CD14-positive monocyte (primary cell): ENCODE data around the gene MPEG1. TPM values are rescaled to one million over a fixed set of nuclear protein-coding genes. Genes with fewer than 3 reads are reported as not detected.

Experiments used
- DNase-seq, 3 donors: peaks; one replicate each; pipeline ENCODE4 v3.0.0-alpha.2; 2011 to 2022
- H2AFZ ChIP-seq: 2 replicates; pipeline ENCODE4 v1.6.0; 2012; ENCODE audit warnings: mild to moderate bottlenecking, low read depth, low read length, inconsistent platforms; ENCODE audit not compliant: insufficient read depth, poor library complexity, severe bottlenecking
- H3K27ac ChIP-seq, 2 donors: 1 replicate in 1 of 2; 2 replicates in 1 of 2; pipeline ENCODE4 v1.5.1; 2012 to 2013; ENCODE audit warnings: low read length in 2 of 2, control low read depth in 1 of 2, inconsistent platforms in 1 of 2, low read depth in 1 of 2, mild to moderate bottlenecking in 1 of 2
- H3K27me3 ChIP-seq, 2 donors: one replicate each; pipeline versions ENCODE4 v1.6.0 to v1.6.1; 2011 to 2013; ENCODE audit warnings: low read length in 2 of 2; ENCODE audit not compliant: control insufficient read depth in 2 of 2, insufficient read depth in 2 of 2
- H3K36me3 ChIP-seq, 2 donors: replicated peaks in 1 of 2; 1 replicate in 1 of 2; 2 replicates in 1 of 2; pipeline versions ENCODE4 v1.5.1 to v1.6.1; 2012 to 2013; ENCODE audit warnings: low read length in 2 of 2, control low read depth in 1 of 2, inconsistent platforms in 1 of 2, mild to moderate bottlenecking in 1 of 2; ENCODE audit not compliant: insufficient read depth in 2 of 2, control insufficient read depth in 1 of 2
- H3K4me1 ChIP-seq, 2 donors: 1 replicate in 1 of 2; 2 replicates in 1 of 2; pipeline versions ENCODE4 v1.5.1 to v1.6.1; 2012 to 2013; ENCODE audit warnings: low read length in 2 of 2, control low read depth in 1 of 2, inconsistent platforms in 1 of 2, mild to moderate bottlenecking in 1 of 2, moderate library complexity in 1 of 2; ENCODE audit not compliant: insufficient read depth in 2 of 2, control insufficient read depth in 1 of 2
- H3K4me2 ChIP-seq: replicated peaks from 2 replicates; pipeline ENCODE3; 2012; ENCODE audit warnings: low read length, moderate library complexity, mild to moderate bottlenecking; ENCODE audit not compliant: poor library complexity, severe bottlenecking; ENCODE audit errors: extremely low read depth
- H3K4me3 ChIP-seq, 3 experiments: fragments of 200-600 bp in 1 of 3; sonication (generic) in 1 of 3; replicated peaks in 1 of 3; 1 replicate in 2 of 3; 2 replicates in 1 of 3; pipeline ENCODE4 v1.5.1; 2011 to 2013; ENCODE audit warnings: low read length in 3 of 3, mild to moderate bottlenecking in 3 of 3, control low read depth in 2 of 3, low read depth in 2 of 3, inconsistent platforms in 1 of 3, moderate library complexity in 1 of 3
- H3K79me2 ChIP-seq: 2 replicates; pipeline ENCODE4 v1.6.0; 2012; ENCODE audit warnings: mild to moderate bottlenecking, control low read depth, inconsistent platforms, low read length, moderate library complexity; ENCODE audit not compliant: insufficient read depth
- H3K9ac ChIP-seq: 2 replicates; pipeline ENCODE4 v1.6.0; 2017; ENCODE audit warnings: low read length, mild to moderate bottlenecking; ENCODE audit not compliant: insufficient read depth, poor library complexity, severe bottlenecking
- H3K9me3 ChIP-seq, 2 donors: replicated peaks in 1 of 2; 1 replicate in 1 of 2; 2 replicates in 1 of 2; pipeline versions ENCODE4 v1.5.1 to v1.6.1; 2012 to 2013; ENCODE audit warnings: low read length in 2 of 2, control low read depth in 1 of 2; ENCODE audit not compliant: control insufficient read depth in 1 of 2, insufficient read depth in 1 of 2
- H4K20me1 ChIP-seq: 2 replicates; pipeline ENCODE4 v1.6.0; 2012; ENCODE audit warnings: mild to moderate bottlenecking, low read length, control low read depth, moderate library complexity; ENCODE audit not compliant: insufficient read depth
- H3K27ac Mint-ChIP-seq, 7 donors: one replicate each; pipeline ENCODE4 v1.8.0; 2020; ENCODE audit warnings: mild to moderate bottlenecking in 7 of 7, mixed read lengths in 7 of 7, moderate library complexity in 6 of 7, inconsistent platforms in 2 of 7
- H3K27me3 Mint-ChIP-seq, 3 donors: one replicate each; pipeline ENCODE4 v1.8.0; 2021 to 2022; ENCODE audit warnings: low read depth in 3 of 3, mild to moderate bottlenecking in 3 of 3, mixed read lengths in 3 of 3, moderate library complexity in 3 of 3, inconsistent platforms in 1 of 3
- H3K36me3 Mint-ChIP-seq, 2 donors: one replicate each; pipeline ENCODE4 v1.8.0; 2020; ENCODE audit warnings: mixed read lengths in 2 of 2, inconsistent platforms in 1 of 2, mild to moderate bottlenecking in 1 of 2
- H3K4me1 Mint-ChIP-seq: one replicate; pipeline ENCODE4 v1.8.0; 2020; ENCODE audit warnings: mild to moderate bottlenecking, mixed read lengths
- H3K4me3 Mint-ChIP-seq, 2 donors: one replicate each; pipeline ENCODE4 v1.8.0; 2020; ENCODE audit warnings: mild to moderate bottlenecking in 2 of 2, mixed read lengths in 2 of 2, moderate library complexity in 1 of 2
- H3K9me3 Mint-ChIP-seq, 7 donors: one replicate each; pipeline ENCODE4 v1.8.0; 2020 to 2022; ENCODE audit warnings: mixed read lengths in 7 of 7, mild to moderate bottlenecking in 6 of 7, moderate library complexity in 6 of 7, inconsistent platforms in 2 of 7
- CTCF ChIP-seq: fragments of 200-600 bp; IDR thresholded peaks from one replicate; pipeline ENCODE4 v1.8.0; 2022; ENCODE audit warnings: antibody characterized with exemption, mild to moderate bottlenecking
- WGBS: methylation state at CpG from one replicate; pipeline ENCODE4 v1.1.5; 2013; ENCODE audit warnings: missing lambda C conversion rate; ENCODE audit not compliant: insufficient coverage; 5-methylcytosine and 5-hydroxymethylcytosine counted together
- intact Hi-C, 2 donors: fragments of 100-400 bp; cut with micrococcal nuclease; formaldehyde crosslinking; loops; one replicate each; pipeline versions ENCODE4 v1.15.0 to v1.15.1; 2023
- polyA plus RNA-seq, 3 donors: library from polyadenylated mRNA; depleted of rRNA in 1 of 3; unstranded in 2 of 3; stranded (reverse) in 1 of 3; fragments of 300-500 nt in 2 of 3; fragments of >200 nt in 1 of 3; fragmentation: Illumina TruSeq in 2 of 3; gene quantifications; 1 replicate in 2 of 3; 2 replicates in 1 of 3; pipeline ENCODE4 v1.2.3, GENCODE V29; 2012 to 2021

Gene MPEG1
- polyA plus RNA-seq, 3 donors = 273 to 971 (median 691) TPM

- no peak overlapping the region for H2AFZ ChIP-seq
- intact Hi-C loops = no loop called here
- no peaks in the 10 kb centered on the region for H3K9me3 ChIP-seq
- no peak overlapping the region for H3K4me3 ChIP-seq
- H3K9ac ChIP-seq = no peak overlapping the region
- no peak overlapping the region for H3K4me2 ChIP-seq
- peaks cover 8% of the 10 kb centered on the region in 2 donors for H3K4me1 ChIP-seq
- DNase-seq = peak in 2 of 3 donors; percentile 19 to 36
- H3K79me2 ChIP-seq = no peaks in the 10 kb centered on the region
- peaks cover 39 to 61% of the 10 kb centered on the region in 2 donors for H3K36me3 Mint-ChIP-seq
- H3K9me3 Mint-ChIP-seq = peaks cover 0 to 4% (median 0%) of the 10 kb centered on the region in 7 donors
- H3K4me3 Mint-ChIP-seq = no peak overlapping the region
- peak; percentile 72 for TF ChIP-seq CTCF
- no peaks in the 10 kb centered on the region for H3K27me3 ChIP-seq
- peaks cover 0 to 56% of the 10 kb centered on the region in 2 donors for H3K36me3 ChIP-seq
- peaks cover 15% of the 10 kb centered on the region for H4K20me1 ChIP-seq
- WGBS = 90% methylated on average over 3 of the region's 5 CpGs
- H3K4me1 Mint-ChIP-seq = peaks cover 10% of the 10 kb centered on the region
- H3K27me3 Mint-ChIP-seq = peaks cover 0 to 3% (median 2%) of the 10 kb centered on the region in 3 donors
- no peak overlapping the region for H3K27ac ChIP-seq
- H3K27ac Mint-ChIP-seq = peak overlapping the region in 2 of 7 donors; percentile 1 to 59
These were observed 26.6 kb downstream of the MPEG1 start for GRCh38 chr11:59186130-59186594.

- intact Hi-C loops = no loop called here
- peaks cover 0 to 4% (median 0%) of the 10 kb centered on the region in 7 donors for H3K9me3 Mint-ChIP-seq
- WGBS = 100% methylated on average over 1 of the region's 5 CpGs
These were observed 27.3 kb downstream of the MPEG1 start for GRCh38 chr11:59185386-59185945.

More at GRCh38 chr11:59185386-59185945, 27.3 kb downstream of the MPEG1 start:
- Mint-ChIP-seq H3K27me3 (peaks cover 0 to 3% (median 2%) of the 10 kb centered on the region in 3 donors), H3K36me3 (peaks cover 32 to 54% of the 10 kb centered on the region in 2 donors), H3K4me3 (no peak overlapping the region), H3K27ac (peak overlapping the region in 1 of 7 donors; percentile 5), H3K4me1 (peaks cover 10% of the 10 kb centered on the region)
- H3K4me1 ChIP-seq = peaks cover 8% of the 10 kb centered on the region in 2 donors
- peaks cover 0 to 49% of the 10 kb centered on the region in 2 donors for H3K36me3 ChIP-seq
- H3K4me3 ChIP-seq = no peak overlapping the region
- no peak overlapping the region for H3K4me2 ChIP-seq
- H3K27me3 ChIP-seq = no peaks in the 10 kb centered on the region
- peaks cover 15% of the 10 kb centered on the region for H4K20me1 ChIP-seq
- no peak for TF ChIP-seq CTCF
- no peak overlapping the region for H3K27ac ChIP-seq
- no peaks in the 10 kb centered on the region for H3K79me2 ChIP-seq
- no peaks in the 10 kb centered on the region for H3K9me3 ChIP-seq
- H2AFZ ChIP-seq = no peak overlapping the region
- H3K9ac ChIP-seq = no peak overlapping the region
- DNase-seq = no peak
